Activated T-helper 9 cell treated with anti-CD3 and anti-CD28 coated beads, Interleukin-2, amount 50 U/mL, for 16 hours (primary cell): ENCODE measurements around the gene UNC5A.

Experiments used
- DNase-seq: peaks from one replicate; pipeline ENCODE4 v3.0.0-alpha.2; 2020; ENCODE audit warnings: low read depth

UNC5A gene

DNA sequence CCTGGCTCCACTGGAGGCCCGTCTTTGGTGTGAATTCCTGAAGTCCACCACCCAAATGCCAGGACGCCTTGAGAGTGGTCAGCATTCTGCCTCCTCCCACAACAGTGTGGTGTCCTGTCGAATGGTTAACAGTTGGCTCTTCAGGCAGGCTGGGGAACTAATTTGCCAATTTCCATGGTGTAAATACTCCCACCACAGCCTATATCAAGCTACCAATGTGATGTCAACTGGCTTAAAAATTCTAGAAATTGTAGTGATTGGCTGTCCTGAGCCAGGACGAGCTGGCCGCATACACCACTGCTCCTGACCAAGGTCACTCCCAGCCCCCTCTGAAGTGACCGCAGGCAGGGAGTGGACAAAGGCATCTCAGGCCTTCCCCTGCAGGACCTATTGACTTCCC is 11.1 kb downstream of the UNC5A start:
- no peak for DNase-seq

DNA sequence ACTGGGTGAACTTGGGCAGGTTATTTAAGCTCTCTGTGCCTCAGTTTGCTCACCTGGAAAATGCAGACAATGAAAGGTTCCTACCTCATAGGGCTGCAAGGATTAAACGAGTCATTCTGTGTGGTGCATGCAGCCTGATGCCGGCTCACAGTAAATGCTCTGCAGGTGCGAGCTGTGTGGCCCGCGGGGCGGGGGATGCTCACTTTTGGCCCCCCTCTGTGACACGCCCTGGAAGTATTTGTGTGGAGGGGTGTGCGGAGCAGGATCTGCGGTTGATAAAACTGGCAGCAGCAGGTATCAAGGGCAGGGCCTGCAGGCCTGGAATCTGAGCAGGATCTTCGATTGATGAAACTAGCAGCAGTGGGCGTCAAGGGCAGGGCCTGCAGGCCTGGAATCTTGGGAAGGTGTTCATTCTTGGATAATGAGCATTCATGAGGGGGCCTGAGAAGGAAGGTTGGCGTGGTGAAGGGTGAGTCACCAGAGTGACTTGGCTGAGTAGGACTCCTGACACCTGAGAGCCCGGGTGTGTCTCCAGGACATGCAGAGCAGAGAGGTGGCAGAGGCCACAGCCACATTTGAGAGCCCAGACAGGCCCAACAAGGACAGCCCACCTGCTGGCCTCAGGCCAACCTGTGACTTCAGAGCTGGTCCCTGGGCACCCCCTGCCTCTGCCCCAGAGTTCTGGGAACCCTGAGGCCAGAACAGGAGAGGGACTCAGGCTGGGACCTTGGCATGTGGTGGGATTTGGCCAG is 11.9 kb downstream of the UNC5A start:
- DNase-seq = no peak

DNA sequence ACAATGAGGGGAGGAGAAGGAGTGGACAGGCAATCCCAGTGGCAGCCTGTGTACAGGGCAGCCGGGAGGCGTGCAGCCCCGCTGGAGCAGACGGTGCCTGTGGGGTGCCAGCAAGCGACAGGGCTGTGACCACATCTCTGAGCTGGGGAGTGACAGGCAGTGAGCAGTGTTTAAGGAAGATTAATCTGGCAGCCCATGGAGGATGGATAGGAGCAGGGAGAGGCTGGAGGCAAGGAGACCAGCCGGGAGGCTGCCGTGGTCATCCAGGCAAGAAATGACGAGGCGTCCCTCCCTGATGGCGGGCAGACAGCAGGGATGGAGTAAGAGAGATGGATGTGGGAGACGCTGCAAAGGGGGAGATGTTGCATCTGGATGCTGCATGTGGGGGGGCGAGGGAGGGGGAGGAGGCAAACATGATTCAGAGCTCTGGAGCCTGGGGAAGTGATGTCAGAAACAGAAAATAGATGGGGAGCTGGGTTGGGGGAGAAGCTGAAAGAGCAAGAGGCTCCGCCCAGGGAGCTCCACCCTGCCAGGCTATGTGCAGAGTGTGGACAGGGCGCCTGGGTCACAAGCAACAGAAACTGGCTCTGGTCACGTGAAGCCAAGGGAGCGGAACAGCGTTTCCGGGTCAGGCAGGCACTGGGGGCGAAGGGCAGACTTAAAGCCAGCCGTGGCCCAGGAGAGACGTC is 12.6 kb downstream of the UNC5A start:
- no peak for DNase-seq

DNA sequence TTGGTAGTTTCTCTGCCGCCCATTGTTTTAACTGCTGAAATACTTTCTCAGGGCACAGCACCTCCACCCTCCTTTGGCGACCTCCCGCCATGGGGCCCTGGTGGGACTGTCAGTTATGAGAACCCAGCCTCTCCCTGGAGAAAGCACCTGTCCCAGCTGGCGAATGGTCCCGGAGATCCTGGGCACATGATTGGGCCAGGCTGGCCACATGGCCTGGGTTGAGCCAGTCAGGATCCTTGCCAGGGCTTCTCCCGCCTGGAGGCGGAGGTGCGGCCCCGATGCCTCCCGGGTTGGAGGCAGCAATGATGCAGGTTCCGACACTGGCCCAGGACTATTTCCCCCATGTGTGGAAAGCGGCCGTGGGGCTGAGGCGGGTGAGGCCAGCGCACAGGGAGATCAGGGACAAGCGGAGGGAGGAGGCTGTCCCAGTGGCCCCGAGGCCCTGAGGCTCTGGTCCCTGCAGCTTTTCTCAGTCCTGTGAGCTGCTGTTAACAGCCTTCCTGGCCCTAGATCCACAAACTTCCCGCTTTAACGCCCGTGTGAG is 13.6 kb downstream of the UNC5A start:
- no peak for DNase-seq

DNA sequence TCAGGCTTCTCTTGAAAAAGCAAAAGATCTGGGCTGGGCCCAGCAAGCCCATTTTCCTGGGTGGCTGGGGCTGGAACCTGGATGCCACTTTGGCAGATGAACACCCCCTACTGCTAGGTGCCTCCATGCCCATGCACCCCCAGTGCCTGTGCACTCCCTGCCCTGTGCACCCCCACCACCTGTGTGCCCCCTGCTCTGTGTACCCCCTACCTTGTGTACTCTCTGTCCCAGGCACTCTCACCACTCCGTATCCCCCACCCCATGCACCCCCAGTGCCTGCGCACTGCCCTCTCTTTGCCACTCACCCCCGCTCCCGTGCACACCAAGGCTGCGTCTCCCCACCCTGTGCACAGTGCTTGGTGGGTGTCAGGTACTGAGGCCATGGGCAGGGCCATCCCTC is 14.2 kb downstream of the UNC5A start:
- DNase-seq = no peak

DNA sequence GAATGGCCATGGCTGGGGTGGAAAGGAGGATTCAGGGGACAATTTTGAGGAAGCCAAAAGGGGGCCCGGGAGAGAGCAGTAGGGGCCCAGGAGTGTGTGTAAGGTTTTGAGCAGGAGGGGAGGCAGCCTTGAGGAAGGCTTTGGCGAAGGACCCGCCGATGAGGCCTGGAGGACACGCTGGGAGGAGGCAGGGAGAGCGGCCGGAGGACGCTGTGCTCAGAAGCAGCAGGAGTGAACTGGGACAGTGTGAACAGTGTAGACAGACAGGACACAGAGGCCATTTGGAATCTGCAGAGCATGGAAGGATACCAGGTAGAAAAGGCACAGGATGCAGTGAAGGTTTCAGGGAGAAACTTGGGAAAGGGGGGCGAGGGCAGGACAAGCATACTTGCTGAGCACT is 14.9 kb downstream of the UNC5A start:
- DNase-seq = no peak

DNA sequence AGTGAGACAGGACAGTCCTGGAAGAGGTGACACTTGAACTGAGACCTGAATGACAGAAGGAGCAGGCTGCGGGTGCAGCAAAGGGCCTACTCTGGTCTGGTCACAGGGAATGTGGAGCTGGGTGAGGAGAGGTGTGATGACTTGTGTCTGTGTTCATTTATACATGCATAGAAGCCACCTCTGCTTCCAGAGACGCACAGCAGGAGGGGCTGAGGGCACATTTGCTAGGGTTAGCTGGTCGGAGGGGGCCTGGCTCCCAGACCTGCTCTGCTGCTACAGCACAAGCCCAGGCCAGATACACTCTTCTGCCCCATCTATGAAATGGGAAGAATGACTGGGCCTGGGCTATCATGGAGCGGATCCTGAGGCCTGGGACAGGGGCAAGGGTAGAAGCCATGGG is 15.6 kb downstream of the UNC5A start:
- DNase-seq = no peak

DNA sequence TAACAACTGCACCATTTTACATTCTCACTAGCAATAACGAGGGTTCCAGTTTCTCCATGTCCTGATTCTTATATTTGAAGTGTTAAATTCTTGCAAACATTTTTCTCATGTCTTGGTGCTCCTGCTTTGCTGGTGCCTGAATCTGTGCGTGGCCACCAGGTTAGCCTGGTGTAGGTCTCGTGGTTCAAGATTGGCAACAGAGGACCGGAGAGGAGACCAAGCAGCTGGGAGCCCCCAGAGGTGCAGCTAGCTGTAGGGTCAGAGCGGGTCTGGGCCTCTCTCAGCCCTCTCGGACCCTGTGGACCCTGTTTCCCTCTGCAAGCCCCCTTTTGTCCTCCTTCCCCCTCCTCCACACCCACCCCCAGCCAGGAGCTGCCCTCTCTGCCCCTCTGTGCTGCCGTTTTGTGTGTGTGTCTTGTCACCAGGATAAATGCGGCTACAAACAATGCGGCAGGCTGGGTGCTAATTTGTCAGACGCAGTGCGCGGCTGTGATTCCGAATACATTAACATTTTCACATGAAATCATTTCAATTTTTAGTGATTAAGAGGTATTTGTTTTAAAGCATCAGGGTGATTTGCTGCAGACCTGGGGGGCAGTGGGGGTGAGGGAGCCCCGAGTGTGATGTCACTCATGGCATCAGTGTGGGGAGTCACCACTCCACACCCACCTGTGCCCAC is 17.5 kb downstream of the UNC5A start:
- DNase-seq = no peak

DNA sequence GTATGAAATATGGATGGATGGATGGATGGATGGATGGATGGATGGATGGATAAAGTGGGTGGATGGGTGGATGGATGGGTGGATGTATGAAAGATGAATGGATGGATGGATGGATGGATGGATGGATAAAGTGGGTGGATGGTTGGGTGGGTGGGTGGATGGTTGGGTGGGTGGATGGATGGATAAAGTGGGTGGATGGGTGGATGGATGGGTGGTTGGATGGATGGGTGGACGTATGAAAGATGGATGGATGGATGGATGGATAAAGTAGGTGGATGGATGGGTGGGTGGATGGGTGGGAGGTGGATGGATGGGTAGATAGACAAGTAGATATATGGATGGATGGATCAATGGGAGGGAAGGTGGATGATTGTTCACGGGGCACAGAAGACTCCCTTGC is 19.0 kb downstream of the UNC5A start:
- no peak for DNase-seq

DNA sequence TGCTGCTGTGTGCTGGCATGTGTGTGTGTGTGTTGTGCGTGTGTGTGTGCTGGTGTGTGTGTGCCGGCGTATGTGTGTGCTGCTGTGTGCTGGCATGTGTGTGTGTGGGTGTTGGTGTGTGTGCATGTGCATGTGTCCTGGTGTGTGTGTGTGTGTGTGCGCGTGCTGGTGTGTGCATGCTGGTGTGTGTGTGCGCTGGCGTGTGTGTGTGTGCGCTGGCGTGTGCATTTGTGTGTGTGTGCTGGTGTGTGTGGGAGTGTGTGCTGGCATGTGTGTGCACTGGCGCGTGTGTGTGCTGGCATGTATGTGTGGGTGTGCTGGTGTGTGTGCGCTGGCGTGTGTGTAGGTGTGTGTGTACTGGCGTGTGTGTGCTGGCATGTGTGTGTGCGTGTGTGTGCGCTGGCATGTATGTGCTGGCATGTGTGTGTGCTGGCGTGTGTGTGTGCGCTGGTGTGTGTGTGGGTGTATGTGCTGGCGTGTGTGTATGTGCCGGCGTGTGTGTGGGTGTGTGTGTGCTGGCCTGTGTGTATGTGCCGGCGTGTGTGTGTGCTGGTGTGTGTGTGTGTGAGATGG is 20.1 kb downstream of the UNC5A start:
- DNase-seq = no peak

DNA sequence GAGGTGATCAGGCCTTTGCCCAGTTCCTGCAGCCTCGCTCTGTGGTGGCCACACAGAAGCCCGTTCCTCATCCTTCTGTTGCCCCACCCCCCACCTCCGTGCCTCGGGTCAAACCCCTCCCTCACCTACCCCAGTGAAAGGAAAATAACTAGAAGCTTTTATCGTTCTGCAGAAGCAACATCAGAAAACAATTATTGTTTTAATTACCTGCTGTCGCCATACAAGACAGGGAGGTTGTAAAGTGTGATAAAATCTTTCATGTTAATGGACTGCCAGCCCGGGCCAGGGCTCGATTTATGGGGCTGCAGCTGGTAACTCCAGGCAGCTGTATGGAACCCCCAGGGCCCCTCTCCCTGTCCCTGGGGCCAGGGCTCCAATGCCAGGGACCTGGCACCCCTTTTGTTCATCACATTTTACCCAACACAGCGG is 20.6 kb downstream of the UNC5A start:
- no peak for DNase-seq

DNA sequence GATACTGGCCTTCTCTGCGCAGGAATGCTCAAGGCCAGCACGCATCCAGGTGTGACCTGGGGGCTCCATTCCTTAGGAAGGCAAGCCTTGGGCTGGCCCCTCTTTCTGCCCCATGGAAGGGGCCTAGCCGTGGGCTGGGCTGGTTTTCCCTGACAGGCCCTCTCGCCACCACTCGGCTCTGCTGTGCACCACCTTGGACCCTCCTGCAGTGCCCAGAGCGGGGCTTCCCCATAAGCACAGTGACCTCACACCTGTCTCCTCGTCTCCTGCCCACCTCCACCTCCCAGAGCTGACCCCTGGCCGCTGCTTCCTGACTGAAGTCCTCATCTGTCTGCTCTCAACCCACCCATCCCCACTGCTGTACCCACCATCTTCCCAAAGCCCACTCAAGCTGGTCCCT is 21.1 kb downstream of the UNC5A start:
- no peak for DNase-seq

DNA sequence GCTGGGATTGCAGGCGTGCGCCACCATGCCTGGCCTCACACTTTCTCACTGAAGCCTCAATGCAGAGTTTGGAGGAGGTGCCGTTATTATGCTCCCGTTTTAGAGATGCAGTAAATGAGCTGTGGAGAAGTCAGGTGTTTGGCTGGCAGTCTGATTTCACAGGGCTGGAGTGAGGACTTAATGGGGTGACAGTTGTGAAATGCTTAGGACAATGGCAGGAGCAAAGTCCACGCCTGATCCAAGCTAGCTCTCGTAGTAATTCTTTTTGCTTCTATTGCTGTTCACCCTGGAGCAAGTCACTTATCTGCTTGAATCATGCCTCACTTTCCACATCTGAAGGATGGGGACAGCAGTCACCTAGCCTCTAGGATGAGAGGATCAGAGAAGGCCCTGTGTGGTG is 21.8 kb downstream of the UNC5A start:
- DNase-seq = no peak

DNA sequence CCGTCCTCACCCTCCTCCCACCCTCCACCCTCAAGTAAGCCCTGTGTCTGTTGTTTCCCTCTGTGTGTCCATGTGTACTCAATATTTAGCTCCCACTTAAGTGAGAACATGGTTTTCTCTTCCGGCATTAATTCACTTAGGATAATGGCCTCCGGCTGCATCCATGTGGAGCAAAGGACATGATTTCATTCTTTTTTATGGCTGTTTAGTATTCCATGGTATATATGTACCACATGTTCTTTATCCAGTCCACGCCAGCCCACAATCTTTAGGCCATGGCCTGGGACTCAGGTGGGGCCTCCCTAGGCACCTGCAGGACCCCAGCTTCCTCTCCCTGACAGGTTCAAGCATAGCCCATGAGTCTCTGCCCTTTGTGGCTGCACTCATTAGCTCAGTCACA is 22.9 kb downstream of the UNC5A start:
- DNase-seq = no peak

DNA sequence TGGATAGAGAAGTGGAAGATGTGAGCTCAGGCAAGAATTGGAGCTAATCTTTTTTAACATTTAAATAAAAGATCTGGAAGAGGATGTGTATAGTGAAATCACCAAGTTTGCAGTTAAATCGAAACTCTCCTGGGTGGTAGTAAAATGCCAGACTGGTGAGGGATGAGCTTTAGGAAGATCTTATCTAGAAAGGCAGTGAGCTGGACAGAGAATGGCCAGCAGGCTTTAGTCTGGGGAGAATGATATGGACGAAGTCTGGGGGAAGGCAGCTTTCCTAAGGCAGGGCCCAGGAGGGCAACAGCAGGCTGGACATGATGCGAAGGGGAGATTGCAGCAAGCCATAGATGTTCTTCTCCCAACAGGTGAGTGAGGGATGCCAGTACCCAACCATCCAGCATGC is 25.6 kb downstream of the UNC5A start:
- DNase-seq = no peak

DNA sequence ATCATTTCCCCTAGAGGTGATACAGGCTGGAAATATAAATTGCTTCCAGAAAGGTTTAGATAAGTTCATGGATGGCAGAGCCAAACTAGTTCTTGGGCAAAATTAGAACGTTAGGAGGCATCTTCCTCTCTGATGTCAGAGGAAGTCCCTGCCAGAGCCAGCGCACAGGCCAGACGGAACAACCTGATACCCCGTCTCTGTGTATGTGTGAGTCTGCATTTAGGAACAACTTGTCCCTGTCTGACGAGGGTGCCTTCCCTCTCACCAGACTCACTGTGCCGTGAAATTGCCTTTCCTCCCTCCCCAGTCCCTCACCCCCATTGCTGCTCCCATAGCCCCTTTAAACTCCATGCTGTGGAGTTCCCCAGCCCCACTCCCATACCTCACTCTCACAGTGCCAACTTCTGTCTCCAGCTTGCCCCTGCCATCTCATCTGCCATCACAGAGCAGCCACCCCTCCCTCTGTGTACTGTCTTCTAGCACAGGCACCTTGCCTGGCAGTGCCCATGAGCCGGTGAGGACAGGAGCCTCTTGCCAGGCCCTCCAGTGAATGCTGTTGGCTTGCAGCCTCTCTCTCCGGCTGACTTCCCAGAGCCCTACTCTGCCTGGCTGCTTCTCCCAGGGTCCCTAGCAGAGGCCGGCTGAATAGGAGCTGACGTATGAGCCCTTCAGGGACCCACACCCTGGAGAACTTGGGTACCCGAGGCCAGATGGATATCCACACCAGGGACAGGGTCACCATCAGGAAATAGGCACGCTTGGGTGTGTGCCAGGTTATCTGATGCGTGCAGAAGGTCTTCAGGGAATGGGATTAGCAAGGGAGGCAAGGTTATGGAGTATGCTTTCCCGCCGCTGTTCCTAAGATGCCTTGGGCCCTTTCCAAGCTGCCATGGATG is 26.7 kb downstream of the UNC5A start:
- no peak for DNase-seq

DNA sequence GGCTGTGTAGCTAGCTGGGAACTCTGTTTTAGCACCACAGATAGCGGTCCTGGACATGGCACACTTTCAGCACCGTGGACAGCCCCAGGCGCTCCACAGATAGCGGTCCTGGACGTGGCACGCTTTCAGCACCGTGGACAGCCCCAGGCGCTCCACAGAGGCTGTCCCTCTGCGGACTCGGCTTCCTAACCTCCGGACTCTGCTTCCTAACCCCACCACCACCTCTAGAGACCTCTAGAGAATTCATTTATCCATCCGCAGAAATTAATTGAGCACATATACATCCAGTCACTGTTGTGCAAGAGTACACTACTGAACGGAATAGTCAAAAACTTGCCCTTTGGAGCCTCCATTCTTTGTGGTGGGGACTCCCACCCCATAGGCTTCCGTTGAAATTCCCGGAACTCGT is 27.4 kb downstream of the UNC5A start:
- DNase-seq = peak; percentile 38

DNA sequence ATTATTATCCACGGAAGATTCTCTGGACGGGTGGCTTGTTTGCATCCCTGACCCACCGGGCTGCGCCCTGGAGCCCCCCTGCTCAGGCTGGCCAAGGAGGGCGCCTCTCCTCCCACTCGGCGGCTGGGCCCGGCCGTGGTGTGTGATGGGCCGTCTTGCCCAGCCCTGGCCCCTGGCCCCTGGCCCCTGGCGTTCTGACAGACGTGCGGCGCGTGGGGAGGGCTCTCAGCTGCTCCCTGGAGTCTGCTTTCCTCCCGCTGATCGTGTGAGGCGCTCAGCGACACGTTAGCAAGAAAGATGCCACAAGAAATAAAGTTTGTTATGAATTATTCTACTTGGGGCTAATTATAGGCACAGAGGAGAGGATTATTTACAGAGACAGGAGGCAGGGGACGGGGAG is 33.3 kb downstream of the UNC5A start:
- no peak for DNase-seq

DNA sequence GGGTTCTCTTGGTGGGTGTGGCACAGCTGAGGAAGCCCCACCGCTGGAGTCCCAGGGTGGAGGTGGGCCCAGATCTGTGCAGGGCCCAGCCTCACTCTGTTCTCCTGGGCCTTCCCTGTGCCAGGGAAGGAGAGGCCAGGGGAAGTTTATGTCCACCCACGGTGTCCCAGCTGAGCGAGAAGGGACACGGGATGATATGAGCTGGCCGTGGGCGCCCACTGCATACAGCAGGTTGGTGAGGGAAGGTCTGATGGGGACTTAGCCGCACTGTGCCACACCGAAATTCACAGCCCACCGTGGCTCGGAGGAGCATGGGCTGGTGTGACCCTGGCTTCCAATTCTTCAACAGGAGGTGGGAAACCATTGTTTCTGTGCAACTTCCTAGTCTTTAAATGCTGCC is 33.9 kb downstream of the UNC5A start:
- no peak for DNase-seq

DNA sequence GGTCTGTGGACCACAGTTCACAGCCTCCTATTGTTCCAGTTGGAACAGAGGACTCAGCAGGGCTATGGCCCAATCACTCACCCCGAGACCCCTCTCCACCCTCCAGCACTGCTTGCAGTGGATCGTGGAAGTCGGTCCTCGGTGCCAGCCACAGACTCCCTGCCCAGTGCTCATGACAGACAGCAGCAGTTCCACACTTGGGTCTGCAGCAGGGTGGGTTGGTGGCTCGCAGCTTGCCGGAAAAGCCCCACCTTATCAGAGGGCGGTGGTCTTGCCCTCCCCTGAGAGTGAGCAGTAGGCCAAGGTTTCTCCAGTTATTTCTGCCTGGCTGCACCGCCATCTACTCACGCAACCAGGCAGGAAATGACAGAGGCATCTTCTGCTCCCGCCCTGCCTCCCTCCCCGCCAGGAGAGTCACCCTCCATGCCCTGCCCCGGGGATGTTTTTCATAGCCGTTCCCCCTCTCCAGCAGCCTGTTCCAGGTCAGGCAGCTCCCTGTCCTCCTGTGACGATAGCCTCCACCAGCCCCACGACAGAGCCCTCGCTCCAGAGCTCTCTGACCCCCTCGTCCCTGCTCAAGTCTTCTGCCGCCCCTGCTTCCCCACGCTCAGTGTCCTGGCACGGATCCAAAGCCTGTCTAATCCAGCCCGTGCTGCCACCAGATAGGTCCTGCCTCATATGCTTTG is 34.5 kb downstream of the UNC5A start:
- DNase-seq = no peak

DNA sequence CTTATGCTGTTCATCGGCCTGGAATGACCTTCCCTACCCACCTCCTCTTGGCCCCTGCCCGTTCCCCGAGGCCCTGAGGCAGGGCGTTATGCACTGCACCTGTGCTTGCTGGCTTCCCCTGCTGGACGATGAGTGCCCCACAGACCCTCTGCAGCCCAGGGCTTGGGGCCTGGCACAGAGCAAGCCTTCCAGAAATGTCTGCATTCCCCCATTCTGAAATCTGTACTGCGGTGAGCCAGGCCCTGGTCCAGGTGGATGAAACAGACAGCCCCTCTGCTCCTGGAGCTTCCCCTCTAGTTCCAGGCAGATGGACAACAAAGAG is 35.0 kb downstream of the UNC5A start:
- no peak for DNase-seq
